Endothelial cell of umbilical vein (primary cell): ENCODE measurements around the gene KIF6. TPM values are rescaled to one million over a fixed set of nuclear protein-coding genes. Genes with fewer than 3 reads are reported as not detected.
"Not testable (repeated sequence)": the region's sequence is repeated elsewhere in the genome, so short reads cannot be mapped to it uniquely, and the experiment has no call there.

Experiments
- BruUV-seq: library from RNA; stranded (reverse); fragments of 400-500 nt; replicated peaks from 2 replicates; lab custom pipeline; 2021; lab: Mats Ljungman, UMichigan
- CTCF ChIA-PET: fragments of 300-600, 350-600 bp; sonication (Branson Sonifier 250); formaldehyde crosslinking; loops from one replicate; lab custom pipeline; 2021; ENCODE audit warnings: antibody characterized with exemption, inconsistent platforms; lab: Charles Lee
- POLR2A ChIA-PET: fragments of 300-600, 350-600 bp; sonication (Branson Sonifier 250); formaldehyde crosslinking; loops from one replicate; lab custom pipeline; 2021; ENCODE audit warnings: antibody characterized with exemption, inconsistent platforms; lab: Charles Lee
- DNase-seq: peaks from one replicate; pipeline ENCODE4 v3.0.0-alpha.2; 2011; ENCODE audit warnings: low read depth, low spot score
- FAIRE-seq: peaks from 2 replicates; lab custom pipeline; 2011; peaks lifted over from hg19 to GRCh38; lab: Jason Lieb, UNC
- H2AFZ ChIP-seq: 2 replicates; pipeline ENCODE4 v1.6.0; 2012; ENCODE audit warnings: low read depth, low read length, control low read depth, inconsistent platforms
- H3K27ac ChIP-seq: 2 replicates; pipeline ENCODE4 v1.5.1; 2011; ENCODE audit warnings: low read depth, mild to moderate bottlenecking, control low read depth, low read length, moderate library complexity; ENCODE audit not compliant: insufficient read depth
- H3K27me3 ChIP-seq, 2 experiments: 2 replicates each; pipeline versions ENCODE4 v1.6.0 to v1.6.1; 2011; ENCODE audit warnings: low read length in 2 of 2, mixed read lengths in 1 of 2; ENCODE audit not compliant: control insufficient read depth in 2 of 2, insufficient read depth in 2 of 2
- H3K36me3 ChIP-seq, 2 experiments: 2 replicates in 1 of 2; 3 replicates in 1 of 2; pipeline ENCODE4 v1.5.1; 2011; ENCODE audit warnings: low read length in 2 of 2, mild to moderate bottlenecking in 1 of 2, moderate library complexity in 1 of 2; ENCODE audit not compliant: control insufficient read depth in 2 of 2, insufficient read depth in 2 of 2; ENCODE audit errors: extremely low read depth in 1 of 2
- H3K4me1 ChIP-seq: 3 replicates; pipeline ENCODE4 v1.5.1; 2011; ENCODE audit warnings: mild to moderate bottlenecking, low read length; ENCODE audit not compliant: control insufficient read depth, insufficient read depth; ENCODE audit errors: extremely low read depth
- H3K4me2 ChIP-seq: 2 replicates; pipeline ENCODE4 v1.6.1; 2011; ENCODE audit warnings: low read length, control low read depth, mixed read lengths; ENCODE audit not compliant: insufficient read depth
- H3K4me3 ChIP-seq, 3 experiments: fragments of 200-600 bp in 1 of 3; sonication (generic), shearing (Covaris generic) in 1 of 3; replicated peaks in 1 of 3; 2 replicates each; pipeline ENCODE4 v1.5.1; 2011 to 2016; ENCODE audit warnings: control low read depth in 3 of 3, low read length in 3 of 3, mild to moderate bottlenecking in 2 of 3, inconsistent platforms in 1 of 3, low read depth in 1 of 3, moderate library complexity in 1 of 3; ENCODE audit not compliant: insufficient read depth in 1 of 3
- H3K79me2 ChIP-seq: 2 replicates; pipeline ENCODE4 v1.6.0; 2012; ENCODE audit warnings: low read length, inconsistent platforms; ENCODE audit not compliant: control insufficient read depth, insufficient read depth
- H3K9ac ChIP-seq: replicated peaks from 2 replicates; pipeline ENCODE3; 2011; ENCODE audit warnings: low read length, control low read depth; ENCODE audit not compliant: insufficient read depth; ENCODE audit errors: extremely low read depth
- H3K9me1 ChIP-seq: replicated peaks from 3 replicates; pipeline ENCODE4 v1.6.0; 2011; ENCODE audit warnings: mild to moderate bottlenecking, low read length; ENCODE audit not compliant: control insufficient read depth, insufficient read depth; ENCODE audit errors: extremely low read depth
- H3K9me3 ChIP-seq: replicated peaks from 2 replicates; pipeline ENCODE4 v1.5.1; 2012; ENCODE audit warnings: low read length, inconsistent platforms; ENCODE audit not compliant: control insufficient read depth, insufficient read depth
- H4K20me1 ChIP-seq: replicated peaks from 2 replicates; pipeline ENCODE3; 2011; ENCODE audit warnings: mild to moderate bottlenecking, low read length; ENCODE audit not compliant: control insufficient read depth, insufficient read depth; ENCODE audit errors: extremely low read depth
- CTCF ChIP-seq, 2 donors: IDR thresholded peaks; 1 replicate in 1 of 2; 2 replicates in 1 of 2; pipeline ENCODE4 v1.5.1; 2011; ENCODE audit warnings: low read length in 2 of 2, mild to moderate bottlenecking in 2 of 2, moderate library complexity in 2 of 2, control low read depth in 1 of 2, inconsistent platforms in 1 of 2, low read depth in 1 of 2; ENCODE audit not compliant: insufficient read depth in 1 of 2; ENCODE audit errors: extremely low read depth in 1 of 2
- EZH2 ChIP-seq: IDR thresholded peaks from 2 replicates; pipeline ENCODE4 v1.6.1; 2012; ENCODE audit warnings: borderline replicate concordance, low read depth, mild to moderate bottlenecking, moderate library complexity, low read length, inconsistent platforms; ENCODE audit not compliant: severe bottlenecking
- FOS ChIP-seq: IDR thresholded peaks from 2 replicates; pipeline ENCODE4 v1.6.1; 2011; ENCODE audit warnings: mild to moderate bottlenecking, low read length, moderate library complexity, borderline replicate concordance; ENCODE audit not compliant: insufficient read depth
- GATA2 ChIP-seq: IDR thresholded peaks from 2 replicates; pipeline ENCODE4 v1.7.0; 2011; ENCODE audit warnings: low read depth, mild to moderate bottlenecking, moderate library complexity, mixed read lengths, low read length; ENCODE audit not compliant: insufficient read length, insufficient read depth
- JUN ChIP-seq: IDR thresholded peaks from 2 replicates; pipeline ENCODE4 v1.6.1; 2011; ENCODE audit warnings: borderline replicate concordance, low read depth; ENCODE audit not compliant: insufficient read length, insufficient read depth
- MAX ChIP-seq: IDR thresholded peaks from 2 replicates; pipeline ENCODE4 v1.6.1; 2011; ENCODE audit not compliant: insufficient read depth, insufficient read length
- MYC ChIP-seq: IDR thresholded peaks from one replicate; pipeline ENCODE4 v1.6.1; 2011; ENCODE audit warnings: mild to moderate bottlenecking, low read depth, low read length
- POLR2A ChIP-seq: IDR thresholded peaks from 2 replicates; pipeline ENCODE4 v1.6.1; 2012; ENCODE audit warnings: low read depth, mild to moderate bottlenecking, control low read depth, low read length
- POLR2AphosphoS5 ChIP-seq: IDR thresholded peaks from 2 replicates; pipeline ENCODE4 v1.6.1; 2012; ENCODE audit warnings: low read depth, mild to moderate bottlenecking, control low read depth, low read length, moderate library complexity; ENCODE audit not compliant: insufficient read depth
- dilution Hi-C: fragments of 300-500 bp; cut with MboI; formaldehyde crosslinking; loops from one replicate; pipeline ENCODE4 v1.15.0; 2019; ENCODE audit warnings: low sequenced_read_pairs; ENCODE audit not compliant: extremely low pct_ligation_motif_present
- intact Hi-C: fragments of 100-400 bp; cut with micrococcal nuclease; formaldehyde crosslinking; loops from one replicate; pipeline ENCODE4 v1.10.0; 2022
- polyA plus RNA-seq, 4 experiments: library from polyadenylated mRNA; depleted of rRNA in 3 of 4; stranded (reverse) in 3 of 4; unstranded in 1 of 4; fragments of >200 nt; gene quantifications; 2 replicates each; pipeline versions ENCODE4 v1.2.1 to v1.2.3, GENCODE V29; 2011 to 2012; ENCODE audit warnings: missing spikeins in 1 of 4
- total RNA-seq: library from RNA; stranded (reverse); gene quantifications from 2 replicates; pipeline ENCODE4 v1.2.3, GENCODE V29; 2021

The KIF6 gene
- total and polyA plus RNA-seq, 2 donors (not counting 3 experiments of a cell fraction or from before 2014, with no cell fraction given): not detected

DNA sequence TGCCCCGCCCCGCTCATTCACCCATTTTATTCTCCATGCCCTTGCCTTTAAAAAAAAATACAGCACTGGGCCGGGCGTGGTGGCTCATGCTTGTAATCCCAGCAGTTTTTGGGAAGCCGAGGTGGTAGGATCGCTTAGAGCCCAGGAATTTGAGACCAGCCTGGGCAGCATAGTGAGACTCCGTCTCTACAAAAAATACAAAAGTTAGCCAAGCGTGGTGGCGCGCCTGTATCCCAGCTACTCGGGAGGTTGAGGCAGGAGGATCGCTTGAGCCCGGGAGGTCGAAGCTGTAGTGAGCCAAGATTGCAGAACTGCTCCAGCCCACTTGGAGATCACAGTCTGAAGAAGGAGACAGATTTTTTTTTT lies 407 bp upstream of the KIF6 start:
- Histone ChIP-seq H3K79me2 (no peaks in the 10 kb centered on the region), H3K27ac (no peak overlapping the region), H3K27me3 (no peaks in the 10 kb centered on the region), H3K4me1 (no peaks in the 10 kb centered on the region), H3K9me1 (no peaks in the 10 kb centered on the region), H4K20me1 (no peaks in the 10 kb centered on the region), H3K36me3 (no peaks in the 10 kb centered on the region), H3K4me3 (no peak overlapping the region), H3K9me3 (no peaks in the 10 kb centered on the region), H2AFZ (peak overlapping the region; percentile 65), H3K4me2 (peak overlapping the region; percentile 58), H3K9ac (no peak overlapping the region)
- TF ChIP-seq MAX: no peak
- TF ChIP-seq MYC: no peak
- no peak for TF ChIP-seq POLR2AphosphoS5
- no peak for TF ChIP-seq FOS
- no peak for TF ChIP-seq GATA2
- TF ChIP-seq CTCF (IDR thresholded peaks at IDR 0.05; ENCODE audit: extremely low read depth in 1 of 2, insufficient read depth in 1 of 2, low read depth in 1 of 2, low read length in 2 of 2): no peak
- no peak for TF ChIP-seq JUN
- no peak for TF ChIP-seq EZH2
- TF ChIP-seq POLR2A: no peak
- dilution Hi-C loops: no loop called here
- intact Hi-C loops: loop anchor here (10.0 kb wide), 1 partner anchor 159 kb away; no protein-coding TSS in a partner anchor
- DNase-seq: no peak
- ChIA-PET CTCF (no interaction called here), POLR2A (no interaction called here)
- FAIRE-seq: peak; percentile 26
- no TSS peak for BruUV-seq

DNA sequence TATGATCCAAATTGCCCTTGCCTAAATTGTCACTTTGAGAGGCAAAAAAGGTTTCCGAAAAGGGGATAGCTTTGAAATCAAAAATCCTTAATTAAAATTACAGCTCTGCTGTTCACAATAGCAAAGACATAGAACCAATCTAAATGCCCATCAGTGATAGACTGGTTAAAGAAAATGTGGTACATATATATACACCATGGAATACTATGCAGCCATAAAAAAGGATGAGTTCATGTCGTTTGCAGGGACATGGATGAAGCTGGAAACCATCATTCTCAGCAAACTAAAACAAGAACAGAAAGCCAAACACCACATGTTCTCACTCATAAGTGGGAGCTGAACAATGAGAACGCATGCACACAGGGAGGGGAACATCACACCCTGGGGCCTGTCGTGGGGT lies 1.9 kb downstream of the KIF6 start:
- dilution Hi-C loops, DNase-seq, BruUV-seq: not testable (repeated sequence)

More for the DNA sequence above, 1.9 kb downstream of the KIF6 start:
- H4K20me1 ChIP-seq, H3K27ac ChIP-seq, H3K36me3 ChIP-seq, H3K4me3 ChIP-seq, H2AFZ ChIP-seq, H3K9me3 ChIP-seq, POLR2A ChIA-PET, H3K9ac ChIP-seq, H3K9me1 ChIP-seq, H3K27me3 ChIP-seq, H3K79me2 ChIP-seq, FAIRE-seq, CTCF ChIA-PET, H3K4me1 ChIP-seq, H3K4me2 ChIP-seq: not testable (repeated sequence)
- intact Hi-C loops: loop anchor here (10.0 kb wide), 1 partner anchor 161 kb away; no protein-coding TSS in a partner anchor
